ENCODE results near the gene KCNQ1OT1.

KCNQ1OT1 gene

GRCh38 chr11:2671748-2672147, 28.0 kb downstream of the KCNQ1OT1 start:
- H3K4me3 ChIP-seq (ENCODE audit: low read depth, low read length): no peak overlapping the region
- DNase-seq (ENCODE audit: low read depth): no peak
- no peak for TF ChIP-seq CTCF (IDR thresholded peaks at IDR 0.05; ENCODE audit: control insufficient read depth, extremely low read depth, insufficient read depth)

- no peak for DNase-seq (ENCODE audit: low read depth)
Observed at GRCh38 chr11:2670541-2671100, 29.2 kb downstream of the KCNQ1OT1 start.

GRCh38 chr11:2669634-2670469, 29.9 kb downstream of the KCNQ1OT1 start:
- TF ChIP-seq CTCF (IDR thresholded peaks at IDR 0.05; ENCODE audit: control insufficient read depth, extremely low read depth, insufficient read depth): no peak
- no peak overlapping the region for H3K4me3 ChIP-seq (ENCODE audit: low read depth, low read length)
- DNase-seq (ENCODE audit: low read depth): no peak

More at GRCh38 chr11:2670541-2671100, 29.2 kb downstream of the KCNQ1OT1 start:
- no peak overlapping the region for H3K4me3 ChIP-seq (ENCODE audit: low read depth, low read length)
- TF ChIP-seq CTCF (IDR thresholded peaks at IDR 0.05; ENCODE audit: control insufficient read depth, extremely low read depth, insufficient read depth): no peak

GRCh38 chr11:2668876-2669275, 30.9 kb downstream of the KCNQ1OT1 start:
- TF ChIP-seq CTCF (IDR thresholded peaks at IDR 0.05; ENCODE audit: control insufficient read depth, extremely low read depth, insufficient read depth): no peak
- no peak for DNase-seq (ENCODE audit: low read depth)
- H3K4me3 ChIP-seq (ENCODE audit: low read depth, low read length): no peak overlapping the region

- DNase-seq (ENCODE audit: low read depth): no peak
- no peak overlapping the region for H3K4me3 ChIP-seq (ENCODE audit: low read depth, low read length)
- no peak for TF ChIP-seq CTCF (IDR thresholded peaks at IDR 0.05; ENCODE audit: control insufficient read depth, extremely low read depth, insufficient read depth)
Observed at GRCh38 chr11:2667940-2668339, 31.9 kb downstream of the KCNQ1OT1 start.

GRCh38 chr11:2666828-2667570, 32.8 kb downstream of the KCNQ1OT1 start:
- no peak for TF ChIP-seq CTCF (IDR thresholded peaks at IDR 0.05; ENCODE audit: control insufficient read depth, extremely low read depth, insufficient read depth)
- H3K4me3 ChIP-seq (ENCODE audit: low read depth, low read length): no peak overlapping the region
- DNase-seq (ENCODE audit: low read depth): no peak

Data from LNCaP clone FGC (cell line).